ENCODE results near the gene TSPAN18. TPM values are rescaled to one million over a fixed set of nuclear protein-coding genes. Genes with fewer than 3 reads are reported as not detected.

The TSPAN18 gene
- total and polyA plus RNA-seq, 2 experiments from 2014 or later = 6.0 to 10.6 TPM

DNA sequence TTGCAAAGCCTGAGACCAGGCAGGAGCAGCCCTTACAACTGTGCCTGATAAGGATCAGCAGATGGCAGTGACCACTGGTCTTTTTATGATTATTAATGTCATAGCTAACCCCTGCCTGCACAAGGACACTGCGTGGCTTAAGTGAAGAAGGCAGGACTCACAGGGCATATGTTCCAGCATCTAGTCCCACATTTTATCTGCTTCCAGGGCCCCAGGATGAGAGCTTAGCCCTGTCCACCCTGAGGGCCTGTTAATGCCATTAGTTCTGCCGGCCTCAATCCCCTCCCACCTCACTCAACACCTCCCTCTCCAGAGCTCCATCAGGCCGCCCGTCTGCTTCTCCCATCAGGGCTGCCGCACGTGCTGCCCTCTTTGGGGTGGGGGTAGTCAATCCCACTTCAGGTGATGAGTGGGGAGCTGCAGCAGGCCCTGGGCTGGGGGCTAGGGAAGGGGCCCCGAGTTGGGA lies 33.1 kb upstream of the TSPAN18 start (continued):
- TF ChIP-seq EZH2 (IDR thresholded peaks at IDR 0.05; ENCODE audit: low read depth, unreplicated experiment) (no peak), POLR2AphosphoS5 (IDR thresholded peaks at IDR 0.05; ENCODE audit: low read depth) (no peak), STAT1 (IDR thresholded peaks at IDR 0.05; ENCODE audit: unreplicated experiment) (no peak), NANOG (IDR thresholded peaks at IDR 0.05; ENCODE audit: borderline replicate concordance) (no peak)
- TF ChIP-seq, protein P1, sequence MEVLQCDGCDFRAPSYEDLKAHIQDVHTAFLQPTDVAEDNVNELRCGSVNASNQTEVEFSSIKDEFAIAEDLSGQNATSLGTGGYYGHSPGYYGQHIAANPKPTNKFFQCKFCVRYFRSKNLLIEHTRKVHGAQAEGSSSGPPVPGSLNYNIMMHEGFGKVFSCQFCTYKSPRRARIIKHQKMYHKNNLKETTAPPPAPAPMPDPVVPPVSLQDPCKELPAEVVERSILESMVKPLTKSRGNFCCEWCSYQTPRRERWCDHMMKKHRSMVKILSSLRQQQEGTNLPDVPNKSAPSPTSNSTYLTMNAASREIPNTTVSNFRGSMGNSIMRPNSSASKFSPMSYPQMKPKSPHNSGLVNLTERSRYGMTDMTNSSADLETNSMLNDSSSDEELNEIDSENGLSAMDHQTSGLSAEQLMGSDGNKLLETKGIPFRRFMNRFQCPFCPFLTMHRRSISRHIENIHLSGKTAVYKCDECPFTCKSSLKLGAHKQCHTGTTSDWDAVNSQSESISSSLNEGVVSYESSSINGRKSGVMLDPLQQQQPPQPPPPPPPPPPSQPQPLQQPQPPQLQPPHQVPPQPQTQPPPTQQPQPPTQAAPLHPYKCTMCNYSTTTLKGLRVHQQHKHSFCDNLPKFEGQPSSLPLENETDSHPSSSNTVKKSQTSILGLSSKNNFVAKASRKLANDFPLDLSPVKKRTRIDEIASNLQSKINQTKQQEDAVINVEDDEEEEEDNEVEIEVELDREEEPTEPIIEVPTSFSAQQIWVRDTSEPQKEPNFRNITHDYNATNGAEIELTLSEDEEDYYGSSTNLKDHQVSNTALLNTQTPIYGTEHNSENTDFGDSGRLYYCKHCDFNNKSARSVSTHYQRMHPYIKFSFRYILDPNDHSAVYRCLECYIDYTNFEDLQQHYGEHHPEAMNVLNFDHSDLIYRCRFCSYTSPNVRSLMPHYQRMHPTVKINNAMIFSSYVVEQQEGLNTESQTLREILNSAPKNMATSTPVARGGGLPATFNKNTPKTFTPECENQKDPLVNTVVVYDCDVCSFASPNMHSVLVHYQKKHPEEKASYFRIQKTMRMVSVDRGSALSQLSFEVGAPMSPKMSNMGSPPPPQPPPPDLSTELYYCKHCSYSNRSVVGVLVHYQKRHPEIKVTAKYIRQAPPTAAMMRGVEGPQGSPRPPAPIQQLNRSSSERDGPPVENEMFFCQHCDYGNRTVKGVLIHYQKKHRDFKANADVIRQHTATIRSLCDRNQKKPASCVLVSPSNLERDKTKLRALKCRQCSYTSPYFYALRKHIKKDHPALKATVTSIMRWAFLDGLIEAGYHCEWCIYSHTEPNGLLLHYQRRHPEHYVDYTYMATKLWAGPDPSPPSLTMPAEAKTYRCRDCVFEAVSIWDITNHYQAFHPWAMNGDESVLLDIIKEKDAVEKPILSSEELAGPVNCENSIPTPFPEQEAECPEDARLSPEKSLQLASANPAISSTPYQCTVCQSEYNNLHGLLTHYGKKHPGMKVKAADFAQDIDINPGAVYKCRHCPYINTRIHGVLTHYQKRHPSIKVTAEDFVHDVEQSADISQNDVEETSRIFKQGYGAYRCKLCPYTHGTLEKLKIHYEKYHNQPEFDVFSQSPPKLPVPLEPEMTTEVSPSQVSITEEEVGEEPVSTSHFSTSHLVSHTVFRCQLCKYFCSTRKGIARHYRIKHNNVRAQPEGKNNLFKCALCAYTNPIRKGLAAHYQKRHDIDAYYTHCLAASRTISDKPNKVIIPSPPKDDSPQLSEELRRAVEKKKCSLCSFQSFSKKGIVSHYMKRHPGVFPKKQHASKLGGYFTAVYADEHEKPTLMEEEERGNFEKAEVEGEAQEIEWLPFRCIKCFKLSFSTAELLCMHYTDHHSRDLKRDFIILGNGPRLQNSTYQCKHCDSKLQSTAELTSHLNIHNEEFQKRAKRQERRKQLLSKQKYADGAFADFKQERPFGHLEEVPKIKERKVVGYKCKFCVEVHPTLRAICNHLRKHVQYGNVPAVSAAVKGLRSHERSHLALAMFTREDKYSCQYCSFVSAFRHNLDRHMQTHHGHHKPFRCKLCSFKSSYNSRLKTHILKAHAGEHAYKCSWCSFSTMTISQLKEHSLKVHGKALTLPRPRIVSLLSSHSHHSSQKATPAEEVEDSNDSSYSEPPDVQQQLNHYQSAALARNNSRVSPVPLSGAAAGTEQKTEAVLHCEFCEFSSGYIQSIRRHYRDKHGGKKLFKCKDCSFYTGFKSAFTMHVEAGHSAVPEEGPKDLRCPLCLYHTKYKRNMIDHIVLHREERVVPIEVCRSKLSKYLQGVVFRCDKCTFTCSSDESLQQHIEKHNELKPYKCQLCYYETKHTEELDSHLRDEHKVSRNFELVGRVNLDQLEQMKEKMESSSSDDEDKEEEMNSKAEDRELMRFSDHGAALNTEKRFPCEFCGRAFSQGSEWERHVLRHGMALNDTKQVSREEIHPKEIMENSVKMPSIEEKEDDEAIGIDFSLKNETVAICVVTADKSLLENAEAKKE (CRISPR knock-in tag; IDR thresholded peaks at IDR 0.05) = no peak
- TF ChIP-seq, protein P2, sequence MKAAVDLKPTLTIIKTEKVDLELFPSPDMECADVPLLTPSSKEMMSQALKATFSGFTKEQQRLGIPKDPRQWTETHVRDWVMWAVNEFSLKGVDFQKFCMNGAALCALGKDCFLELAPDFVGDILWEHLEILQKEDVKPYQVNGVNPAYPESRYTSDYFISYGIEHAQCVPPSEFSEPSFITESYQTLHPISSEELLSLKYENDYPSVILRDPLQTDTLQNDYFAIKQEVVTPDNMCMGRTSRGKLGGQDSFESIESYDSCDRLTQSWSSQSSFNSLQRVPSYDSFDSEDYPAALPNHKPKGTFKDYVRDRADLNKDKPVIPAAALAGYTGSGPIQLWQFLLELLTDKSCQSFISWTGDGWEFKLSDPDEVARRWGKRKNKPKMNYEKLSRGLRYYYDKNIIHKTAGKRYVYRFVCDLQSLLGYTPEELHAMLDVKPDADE (IDR thresholded peaks at IDR 0.05) = no peak

DNA sequence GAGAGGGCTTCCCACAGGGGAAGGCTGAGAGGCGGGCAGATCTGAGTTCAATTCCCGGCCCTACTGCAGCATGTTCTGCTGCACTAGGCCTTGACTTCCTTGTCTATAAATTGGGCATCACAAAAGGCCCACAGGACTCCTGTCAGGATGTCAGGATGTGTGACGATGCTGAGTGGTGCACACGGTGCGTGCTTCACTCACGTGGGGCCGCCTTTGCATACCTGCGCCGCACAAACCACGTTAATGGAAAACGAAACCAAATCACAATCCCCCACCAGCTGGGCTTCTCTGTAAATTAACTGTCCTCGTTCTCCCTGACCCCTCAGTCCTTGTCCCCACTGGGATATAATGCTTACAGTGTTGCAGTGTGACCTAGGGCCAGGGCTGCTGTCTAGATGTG lies 32.3 kb upstream of the TSPAN18 start:
- no peak overlapping the region for H3K27ac Mint-ChIP-seq
- no peaks in the 10 kb centered on the region for H3K36me3 Mint-ChIP-seq (ENCODE audit: low read depth)
- Histone ChIP-seq H3K4me3 (no peak overlapping the region), H3K27ac (ENCODE audit: low read depth) (no peak overlapping the region), H3K4me1 (ENCODE audit: insufficient read depth) (no peaks in the 10 kb centered on the region), H3K36me3 (ENCODE audit: insufficient read depth) (no peaks in the 10 kb centered on the region), H4K20me1 (replicated peaks; ENCODE audit: insufficient read depth) (no peaks in the 10 kb centered on the region), H3K79me2 (replicated peaks; ENCODE audit: insufficient read depth) (no peaks in the 10 kb centered on the region), H3K9me2 (ENCODE audit: insufficient read depth) (no peaks in the 10 kb centered on the region), H3K27me3 (ENCODE audit: insufficient read depth) (no peaks in the 10 kb centered on the region), H3F3A (replicated peaks; ENCODE audit: low read depth) (no peaks in the 10 kb centered on the region), H3K4me2 (no peak overlapping the region), H2AFZ (peak overlapping the region; percentile 63)
- H3K9me3 Mint-ChIP-seq = no peaks in the 10 kb centered on the region
- H3K4me1 Mint-ChIP-seq = no peaks in the 10 kb centered on the region; the same call in 2 of the 3 replicates
- ATAC-seq (no peak), DNase-seq (ENCODE audit: low spot score) (no peak)
- no peak overlapping the region for H3K4me3 Mint-ChIP-seq
- peaks cover 1% of the 10 kb centered on the region for H3K27me3 Mint-ChIP-seq (ENCODE audit: insufficient read depth, low read depth, poor library complexity)
- TF ChIP-seq, protein P3, sequence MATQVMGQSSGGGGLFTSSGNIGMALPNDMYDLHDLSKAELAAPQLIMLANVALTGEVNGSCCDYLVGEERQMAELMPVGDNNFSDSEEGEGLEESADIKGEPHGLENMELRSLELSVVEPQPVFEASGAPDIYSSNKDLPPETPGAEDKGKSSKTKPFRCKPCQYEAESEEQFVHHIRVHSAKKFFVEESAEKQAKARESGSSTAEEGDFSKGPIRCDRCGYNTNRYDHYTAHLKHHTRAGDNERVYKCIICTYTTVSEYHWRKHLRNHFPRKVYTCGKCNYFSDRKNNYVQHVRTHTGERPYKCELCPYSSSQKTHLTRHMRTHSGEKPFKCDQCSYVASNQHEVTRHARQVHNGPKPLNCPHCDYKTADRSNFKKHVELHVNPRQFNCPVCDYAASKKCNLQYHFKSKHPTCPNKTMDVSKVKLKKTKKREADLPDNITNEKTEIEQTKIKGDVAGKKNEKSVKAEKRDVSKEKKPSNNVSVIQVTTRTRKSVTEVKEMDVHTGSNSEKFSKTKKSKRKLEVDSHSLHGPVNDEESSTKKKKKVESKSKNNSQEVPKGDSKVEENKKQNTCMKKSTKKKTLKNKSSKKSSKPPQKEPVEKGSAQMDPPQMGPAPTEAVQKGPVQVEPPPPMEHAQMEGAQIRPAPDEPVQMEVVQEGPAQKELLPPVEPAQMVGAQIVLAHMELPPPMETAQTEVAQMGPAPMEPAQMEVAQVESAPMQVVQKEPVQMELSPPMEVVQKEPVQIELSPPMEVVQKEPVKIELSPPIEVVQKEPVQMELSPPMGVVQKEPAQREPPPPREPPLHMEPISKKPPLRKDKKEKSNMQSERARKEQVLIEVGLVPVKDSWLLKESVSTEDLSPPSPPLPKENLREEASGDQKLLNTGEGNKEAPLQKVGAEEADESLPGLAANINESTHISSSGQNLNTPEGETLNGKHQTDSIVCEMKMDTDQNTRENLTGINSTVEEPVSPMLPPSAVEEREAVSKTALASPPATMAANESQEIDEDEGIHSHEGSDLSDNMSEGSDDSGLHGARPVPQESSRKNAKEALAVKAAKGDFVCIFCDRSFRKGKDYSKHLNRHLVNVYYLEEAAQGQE (IDR thresholded peaks at IDR 0.05; ENCODE audit: unreplicated experiment) = no peak
- TF ChIP-seq NANOG (IDR thresholded peaks at IDR 0.05; ENCODE audit: borderline replicate concordance) (no peak), JUNB (IDR thresholded peaks at IDR 0.05; ENCODE audit: unreplicated experiment) (no peak), POLR2AphosphoS5 (IDR thresholded peaks at IDR 0.05; ENCODE audit: low read depth) (no peak), ZNF114 (CRISPR knock-in tag; IDR thresholded peaks at IDR 0.05) (no peak), EZH2 (IDR thresholded peaks at IDR 0.05; ENCODE audit: low read depth, unreplicated experiment) (no peak), STAT1 (IDR thresholded peaks at IDR 0.05; ENCODE audit: unreplicated experiment) (no peak)
- TF ChIP-seq, protein P4, sequence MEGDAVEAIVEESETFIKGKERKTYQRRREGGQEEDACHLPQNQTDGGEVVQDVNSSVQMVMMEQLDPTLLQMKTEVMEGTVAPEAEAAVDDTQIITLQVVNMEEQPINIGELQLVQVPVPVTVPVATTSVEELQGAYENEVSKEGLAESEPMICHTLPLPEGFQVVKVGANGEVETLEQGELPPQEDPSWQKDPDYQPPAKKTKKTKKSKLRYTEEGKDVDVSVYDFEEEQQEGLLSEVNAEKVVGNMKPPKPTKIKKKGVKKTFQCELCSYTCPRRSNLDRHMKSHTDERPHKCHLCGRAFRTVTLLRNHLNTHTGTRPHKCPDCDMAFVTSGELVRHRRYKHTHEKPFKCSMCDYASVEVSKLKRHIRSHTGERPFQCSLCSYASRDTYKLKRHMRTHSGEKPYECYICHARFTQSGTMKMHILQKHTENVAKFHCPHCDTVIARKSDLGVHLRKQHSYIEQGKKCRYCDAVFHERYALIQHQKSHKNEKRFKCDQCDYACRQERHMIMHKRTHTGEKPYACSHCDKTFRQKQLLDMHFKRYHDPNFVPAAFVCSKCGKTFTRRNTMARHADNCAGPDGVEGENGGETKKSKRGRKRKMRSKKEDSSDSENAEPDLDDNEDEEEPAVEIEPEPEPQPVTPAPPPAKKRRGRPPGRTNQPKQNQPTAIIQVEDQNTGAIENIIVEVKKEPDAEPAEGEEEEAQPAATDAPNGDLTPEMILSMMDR (conservative IDR thresholded peaks at IDR 0.05; ENCODE audit: low read depth in 2 of 2) = no peak

Data from GM23338 (cell line).